Spinal cord (tissue), 10 donors: ENCODE data around the gene COL24A1. TPM values are rescaled to one million over a fixed set of nuclear protein-coding genes. Genes with fewer than 3 reads are reported as not detected.

Experiments used
- DNase-seq, 6 donors: peaks; one replicate each; pipeline versions ENCODE4 v3.0.0 to v3.0.0-alpha.2; 2013 to 2015; ENCODE audit warnings: low spot score in 6 of 6, low read depth in 4 of 6
- H3K27ac ChIP-seq: one replicate; pipeline ENCODE4 v1.5.1; 2013; ENCODE audit warnings: low read depth, low read length, control low read depth
- H3K27me3 ChIP-seq: one replicate; pipeline ENCODE4 v1.6.1; 2013; ENCODE audit warnings: low read length; ENCODE audit not compliant: control insufficient read depth, insufficient read depth
- H3K36me3 ChIP-seq: one replicate; pipeline ENCODE4 v1.6.1; 2013; ENCODE audit warnings: low read length; ENCODE audit not compliant: control insufficient read depth, insufficient read depth
- H3K4me1 ChIP-seq: one replicate; pipeline ENCODE4 v1.6.1; 2013; ENCODE audit warnings: low read length; ENCODE audit not compliant: control insufficient read depth, insufficient read depth
- H3K4me3 ChIP-seq: one replicate; pipeline ENCODE4 v1.5.1; 2013; ENCODE audit warnings: low read depth, low read length, control low read depth
- H3K9me3 ChIP-seq: one replicate; pipeline ENCODE4 v1.6.1; 2013; ENCODE audit warnings: low read length; ENCODE audit not compliant: control insufficient read depth, insufficient read depth
- WGBS: methylation state at CpG from one replicate; pipeline ENCODE4 v1.1.5; 2013; ENCODE audit warnings: missing lambda C conversion rate; ENCODE audit not compliant: insufficient coverage; 5-methylcytosine and 5-hydroxymethylcytosine counted together
- polyA plus RNA-seq, 2 donors: library from polyadenylated mRNA; unstranded; fragments of 120-200 nt; gene quantifications; one replicate each; pipeline ENCODE4 v1.2.1, GENCODE V29; 2013; ENCODE audit not compliant: insufficient read length in 2 of 2
- total RNA-seq, 2 donors: library from RNA; depleted of rRNA in 1 of 2; stranded (reverse); fragments of 120-200 nt in 1 of 2; fragments of >200 nt in 1 of 2; gene quantifications; one replicate each; pipeline versions ENCODE4 v1.2.3 to v1.2.4, GENCODE V29; 2013 to 2014
- donor health status: healthy.

The COL24A1 gene
- total and polyA plus RNA-seq, 4 donors = 1.2 to 1.8 (median 1.5) TPM

DNA sequence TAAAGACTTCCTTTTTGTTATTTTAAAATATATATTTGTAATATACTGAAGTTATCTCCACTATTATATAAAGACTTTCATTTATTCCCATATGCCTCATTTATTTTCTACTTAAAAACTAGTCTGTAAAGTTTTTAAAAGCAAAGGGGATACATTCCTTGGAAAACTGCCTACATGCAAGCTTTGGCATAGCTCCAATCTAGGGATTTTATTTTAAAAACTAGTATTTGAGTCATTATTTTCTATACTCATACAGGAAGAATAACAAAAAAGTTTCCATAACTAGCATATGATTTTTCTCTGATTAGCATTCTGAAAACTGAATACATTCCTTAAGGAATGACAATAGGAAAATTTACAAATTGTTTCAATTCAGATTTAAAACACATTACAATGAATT is 88.9 kb downstream of the COL24A1 start:
- Histone ChIP-seq H3K4me1 (no peaks in the 10 kb centered on the region), H3K27ac (no peak overlapping the region), H3K36me3 (no peaks in the 10 kb centered on the region), H3K27me3 (no peaks in the 10 kb centered on the region), H3K4me3 (no peak overlapping the region), H3K9me3 (no peaks in the 10 kb centered on the region)
- no peak for DNase-seq

DNA sequence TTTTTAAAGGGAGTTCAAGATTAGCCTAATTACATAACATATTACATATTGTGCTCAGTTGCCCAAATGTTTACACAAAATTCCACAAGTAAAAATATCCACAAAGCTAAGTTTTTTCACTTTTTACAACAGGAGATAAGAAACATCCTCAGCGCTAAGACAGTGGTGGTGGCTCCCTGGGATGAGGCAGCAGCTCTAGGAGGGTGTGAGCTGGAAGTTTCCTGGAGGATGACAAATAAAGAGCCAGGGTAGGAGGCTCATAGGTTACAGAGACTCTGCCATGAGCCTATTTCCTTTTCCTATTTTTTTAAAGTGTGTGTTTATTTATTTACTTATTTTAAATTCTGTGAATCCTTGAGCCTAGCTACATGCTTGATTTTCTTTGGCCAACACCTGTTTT is 91.7 kb downstream of the COL24A1 start:
- Histone ChIP-seq H3K9me3 (no peaks in the 10 kb centered on the region), H3K27me3 (no peaks in the 10 kb centered on the region), H3K4me1 (no peaks in the 10 kb centered on the region), H3K27ac (no peak overlapping the region), H3K4me3 (no peak overlapping the region), H3K36me3 (no peaks in the 10 kb centered on the region)
- WGBS = 29% methylated on average over 1 of the region's 1 CpG
- no peak for DNase-seq

DNA sequence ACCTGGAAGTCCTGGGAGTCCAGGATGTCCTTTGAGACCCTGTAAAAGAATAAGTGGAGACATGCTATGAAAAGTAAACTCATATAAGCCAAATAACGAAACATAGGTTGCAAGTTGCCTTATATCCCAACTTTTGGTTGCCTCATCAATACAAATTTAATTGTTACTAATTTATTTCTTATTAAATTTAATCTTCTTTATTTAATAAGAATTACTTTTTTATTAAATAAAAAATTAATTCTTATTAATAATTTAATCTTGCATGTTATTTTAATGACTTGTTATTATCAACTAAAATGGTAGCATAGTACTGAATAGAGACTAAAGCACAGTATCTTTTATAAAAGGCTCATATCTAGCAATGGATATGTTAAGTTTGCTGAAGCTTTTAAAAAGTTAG is 92.9 kb downstream of the COL24A1 start:
- no peaks in the 10 kb centered on the region for H3K9me3 ChIP-seq
- no peaks in the 10 kb centered on the region for H3K4me1 ChIP-seq
- no peak overlapping the region for H3K4me3 ChIP-seq
- DNase-seq = no peak
- WGBS = no CpG with 5 or more reads among the region's 1 CpG
- no peaks in the 10 kb centered on the region for H3K36me3 ChIP-seq
- no peak overlapping the region for H3K27ac ChIP-seq
- H3K27me3 ChIP-seq = no peaks in the 10 kb centered on the region

DNA sequence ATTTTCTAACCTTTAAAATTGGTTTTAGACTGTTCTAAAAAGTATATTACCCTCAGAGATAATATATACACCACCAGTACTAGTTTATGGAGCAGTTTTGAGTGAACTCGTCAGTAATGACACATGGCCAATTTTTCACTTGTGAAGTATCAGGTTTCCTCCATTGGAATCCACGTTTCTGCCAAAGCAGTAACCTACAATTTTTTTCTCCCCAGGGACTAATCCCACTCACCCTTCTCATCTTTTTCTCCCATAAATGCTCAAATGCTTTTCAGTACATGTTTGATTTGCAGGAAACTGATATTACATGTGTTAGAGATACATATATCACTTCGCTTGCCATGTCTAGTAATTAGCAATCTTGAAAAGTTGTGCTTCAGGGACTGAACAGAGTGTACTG is 94.1 kb downstream of the COL24A1 start:
- Histone ChIP-seq H3K27me3 (no peaks in the 10 kb centered on the region), H3K9me3 (no peaks in the 10 kb centered on the region), H3K4me1 (no peaks in the 10 kb centered on the region), H3K4me3 (no peak overlapping the region), H3K27ac (no peak overlapping the region), H3K36me3 (no peaks in the 10 kb centered on the region)
- WGBS = no CpG with 5 or more reads among the region's 3 CpGs
- DNase-seq = peak in 1 of 6 donors; percentile 4

DNA sequence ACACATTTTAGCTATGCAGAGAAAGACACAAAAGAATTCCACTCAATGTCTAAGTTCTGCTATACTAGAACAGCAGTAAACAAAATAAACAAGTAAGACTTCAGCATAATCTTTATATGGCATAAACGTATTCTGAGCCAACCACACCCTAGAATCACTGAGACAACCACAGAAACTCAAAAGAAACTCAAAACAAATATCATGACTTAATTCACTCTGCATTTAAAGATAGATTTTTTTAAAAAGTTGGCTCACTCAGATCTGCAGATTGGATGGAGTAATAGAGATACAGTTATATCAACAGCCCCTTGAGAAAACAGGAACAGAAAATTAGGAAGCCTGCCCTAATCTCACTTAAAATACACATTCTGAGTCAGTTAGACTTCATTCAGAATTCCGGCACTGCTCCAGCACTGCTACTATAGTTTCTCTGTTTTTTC is 95.0 kb downstream of the COL24A1 start:
- H3K9me3 ChIP-seq = no peaks in the 10 kb centered on the region
- DNase-seq = peak in 1 of 6 donors; percentile 18
- no peak overlapping the region for H3K27ac ChIP-seq
- no peaks in the 10 kb centered on the region for H3K27me3 ChIP-seq
- no peak overlapping the region for H3K4me3 ChIP-seq
- H3K36me3 ChIP-seq = no peaks in the 10 kb centered on the region
- no peaks in the 10 kb centered on the region for H3K4me1 ChIP-seq
- no CpG with 5 or more reads among the region's 2 CpGs for WGBS

DNA sequence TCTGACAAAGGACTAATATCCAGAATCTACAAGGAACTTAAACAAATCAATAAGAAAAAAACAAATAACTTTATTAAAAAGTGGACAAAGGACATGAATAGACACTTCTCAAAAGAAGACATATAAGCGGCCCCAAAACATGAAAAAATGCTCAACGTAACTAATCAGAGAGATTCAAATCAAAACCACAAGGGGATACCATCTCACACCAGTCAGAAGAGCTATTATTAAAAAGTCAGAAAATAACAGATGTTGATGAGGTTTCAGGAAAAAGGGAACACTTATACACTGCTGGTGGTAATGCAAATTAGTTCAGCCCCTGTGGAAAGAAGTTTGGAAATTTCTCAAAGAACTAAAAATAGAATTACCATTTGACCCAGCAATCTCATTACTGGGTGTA is 102.2 kb downstream of the COL24A1 start:
- DNase-seq = no peak
- Histone ChIP-seq H3K27ac (no peak overlapping the region), H3K36me3 (no peaks in the 10 kb centered on the region), H3K27me3 (no peaks in the 10 kb centered on the region), H3K9me3 (no peaks in the 10 kb centered on the region), H3K4me1 (no peaks in the 10 kb centered on the region), H3K4me3 (no peak overlapping the region)
- WGBS = no CpG with 5 or more reads among the region's 2 CpGs

DNA sequence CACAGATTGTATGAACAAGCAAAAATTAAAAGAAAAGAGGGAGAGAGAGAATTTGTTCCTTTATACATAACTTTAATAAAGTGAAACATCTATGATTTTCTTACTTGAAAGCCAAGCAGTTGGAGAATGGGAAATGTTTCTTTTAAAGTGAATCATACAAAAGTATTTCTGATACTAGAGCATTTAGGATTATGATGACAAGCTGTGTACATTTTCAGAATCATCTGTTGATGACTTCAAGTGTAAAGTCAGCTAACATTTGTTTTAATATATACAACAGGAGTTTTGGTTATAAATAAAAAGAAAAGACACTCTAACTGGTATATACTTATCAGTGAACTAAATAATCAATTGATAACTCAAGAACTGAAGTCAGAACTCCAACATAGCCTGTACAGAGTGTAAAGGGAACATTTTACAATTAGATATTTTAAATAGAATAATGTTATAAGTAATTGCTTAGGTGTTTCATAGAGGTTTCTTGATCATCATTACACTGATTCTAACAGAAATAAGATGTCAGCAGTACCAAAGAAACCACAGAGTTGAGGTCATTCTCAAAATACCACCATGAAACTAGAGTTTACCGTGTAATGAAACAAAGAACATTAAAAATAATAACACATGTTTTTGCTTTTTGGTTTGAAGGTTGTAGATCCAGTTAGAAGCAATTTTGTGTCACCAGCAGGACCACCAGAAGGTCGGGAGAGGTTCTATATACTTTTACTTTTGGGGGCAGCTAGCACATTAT is 103.4 kb downstream of the COL24A1 start:
- H3K27me3 ChIP-seq = no peaks in the 10 kb centered on the region
- H3K36me3 ChIP-seq = no peaks in the 10 kb centered on the region
- WGBS = no CpG with 5 or more reads among the region's 2 CpGs
- H3K27ac ChIP-seq = no peak overlapping the region
- H3K9me3 ChIP-seq = no peaks in the 10 kb centered on the region
- H3K4me3 ChIP-seq = no peak overlapping the region
- DNase-seq = no peak
- no peaks in the 10 kb centered on the region for H3K4me1 ChIP-seq

DNA sequence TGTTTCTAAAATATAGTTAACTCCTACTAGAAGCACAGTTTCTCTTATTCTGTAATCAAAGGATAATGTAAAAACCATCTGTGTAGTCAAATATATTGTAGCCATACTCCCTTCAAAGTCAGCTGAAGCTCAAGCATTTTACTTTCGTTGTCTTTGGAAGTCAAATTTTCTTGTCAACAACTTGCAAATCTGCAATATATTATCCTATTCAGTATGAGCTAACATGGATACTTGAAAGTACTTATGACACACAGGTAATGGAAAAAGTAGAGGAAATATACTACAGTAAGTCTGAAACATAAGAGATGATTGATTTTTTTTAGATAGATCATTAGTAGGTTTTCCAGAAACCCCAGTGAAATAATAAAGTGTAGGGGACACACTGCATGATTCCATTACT is 121.5 kb downstream of the COL24A1 start:
- Histone ChIP-seq H3K9me3 (no peaks in the 10 kb centered on the region), H3K27ac (no peak overlapping the region), H3K36me3 (no peaks in the 10 kb centered on the region), H3K4me1 (no peaks in the 10 kb centered on the region), H3K4me3 (no peak overlapping the region), H3K27me3 (no peaks in the 10 kb centered on the region)
- no peak for DNase-seq
- WGBS = no CpG with 5 or more reads among the region's 1 CpG

DNA sequence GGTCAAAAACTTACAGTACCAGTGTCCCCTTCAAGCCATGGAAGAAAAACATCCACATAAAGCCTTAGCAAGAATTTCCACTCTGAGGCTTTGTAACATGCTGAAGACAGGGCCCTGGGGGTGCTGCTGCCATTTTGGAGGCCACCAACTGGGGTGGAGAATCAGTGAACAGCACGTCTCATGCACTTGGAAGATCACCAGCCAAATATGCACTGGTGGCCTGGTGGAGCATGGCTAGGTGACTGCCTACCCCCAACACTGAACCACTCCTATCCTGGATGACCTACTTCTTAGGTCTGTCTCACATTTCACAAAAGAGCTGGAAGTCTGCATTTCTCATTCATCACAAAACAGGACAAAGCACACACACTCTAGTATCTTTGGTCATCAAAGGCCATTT is 126.4 kb downstream of the COL24A1 start:
- Histone ChIP-seq H3K4me1 (no peaks in the 10 kb centered on the region), H3K9me3 (no peaks in the 10 kb centered on the region), H3K36me3 (no peaks in the 10 kb centered on the region), H3K4me3 (no peak overlapping the region), H3K27me3 (no peaks in the 10 kb centered on the region), H3K27ac (no peak overlapping the region)
- 100% methylated on average over 1 of the region's 1 CpG for WGBS
- no peak for DNase-seq

DNA sequence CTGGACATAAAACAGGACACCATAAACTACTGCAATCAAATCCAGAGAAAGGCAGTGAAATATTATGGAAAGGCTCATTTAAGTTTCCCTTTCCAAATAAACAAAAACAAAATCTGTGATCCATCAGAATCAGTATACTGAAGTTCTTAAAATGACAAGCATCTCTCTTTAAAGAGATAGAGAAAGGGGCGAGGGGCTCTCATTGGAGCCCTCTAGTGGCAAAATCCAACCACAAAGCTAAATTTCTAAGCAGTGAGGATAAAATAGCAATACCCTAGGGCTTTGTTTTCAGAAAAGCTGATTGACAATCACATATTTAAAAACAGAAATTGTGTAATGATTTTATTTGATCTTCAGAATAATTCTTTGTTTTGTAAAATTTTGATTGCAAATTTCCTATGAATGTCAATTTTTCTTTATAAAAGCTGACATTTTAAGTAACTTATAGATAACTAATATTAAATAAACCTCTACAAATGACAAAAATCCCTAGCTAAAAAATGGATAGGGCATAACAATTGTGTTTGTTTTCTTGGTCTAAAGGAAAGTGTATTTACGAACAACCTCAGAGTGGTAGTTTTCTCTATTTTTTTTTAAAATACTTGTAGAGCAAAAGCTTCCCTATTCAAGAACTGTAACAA is 138.2 kb downstream of the COL24A1 start:
- no peaks in the 10 kb centered on the region for H3K4me1 ChIP-seq
- no peaks in the 10 kb centered on the region for H3K36me3 ChIP-seq
- no CpG with 5 or more reads among the region's 2 CpGs for WGBS
- H3K27me3 ChIP-seq = no peaks in the 10 kb centered on the region
- peak; percentile 12 to 82 (median 29) for DNase-seq
- H3K4me3 ChIP-seq = no peak overlapping the region
- no peaks in the 10 kb centered on the region for H3K9me3 ChIP-seq
- no peak overlapping the region for H3K27ac ChIP-seq
